BLaER1 treated with 17β-estradiol and CSF1 and Interleukin-3, amounts not matched to agents 10 nM and 100 nM (cell line): ENCODE results near the gene NPLOC4.

Source experiments
- H3K27ac ChIP-seq, 11 experiments: shearing (Covaris generic); formaldehyde crosslinking; 2 replicates each; pipeline ENCODE4 v1.8.1; 2022
- H3K27me3 ChIP-seq, 11 experiments: shearing (Covaris generic); formaldehyde crosslinking; 2 replicates each; pipeline ENCODE4 v1.8.1; 2022
- H3K36me3 ChIP-seq, 11 experiments: shearing (Covaris generic); formaldehyde crosslinking; 2 replicates each; pipeline ENCODE4 v1.8.1; 2022
- H3K4me1 ChIP-seq, 10 experiments: shearing (Covaris generic); formaldehyde crosslinking; 2 replicates each; pipeline ENCODE4 v1.8.1; 2022
- H3K4me2 ChIP-seq, 11 experiments: shearing (Covaris generic); formaldehyde crosslinking; 2 replicates each; pipeline ENCODE4 v1.8.1; 2022
- H3K4me3 ChIP-seq, 10 experiments: shearing (Covaris generic); formaldehyde crosslinking; 2 replicates each; pipeline ENCODE4 v1.8.1; 2022
- H3K9ac ChIP-seq, 11 experiments: shearing (Covaris generic); formaldehyde crosslinking; 2 replicates each; pipeline ENCODE4 v1.8.1; 2022
- H3K9me3 ChIP-seq, 11 experiments: shearing (Covaris generic); formaldehyde crosslinking; replicated peaks in 1 of 11; 2 replicates each; pipeline ENCODE4 v1.8.1; 2022
- H4K20me1 ChIP-seq, 11 experiments: shearing (Covaris generic); formaldehyde crosslinking; 2 replicates each; pipeline ENCODE4 v1.8.1; 2022
- Cebpa-rat ChIP-seq, 11 experiments: shearing (Covaris generic); IDR thresholded peaks; 2 replicates each; pipeline ENCODE4 v1.8.1; 2022

Gene NPLOC4

GRCh38 chr17:81557276-81558114 is 79.4 kb downstream of the NPLOC4 start:
- peaks cover 40 to 72% (median 67%) of the 10 kb centered on the region in 11 experiments for H3K36me3 ChIP-seq
- no peak overlapping the region; a peak in 1 of 22 replicates for H3K9ac ChIP-seq
- no peaks in the 10 kb centered on the region for H3K27me3 ChIP-seq
- peak overlapping the region in 3 of 11 experiments; percentile 75 to 90 (median 82); a peak in 6 of 22 replicates for H3K4me2 ChIP-seq
- H3K9me3 ChIP-seq = no peaks in the 10 kb centered on the region
- TF ChIP-seq Cebpa-rat (IDR thresholded peaks at IDR 0.05) = no peak
- H3K4me1 ChIP-seq = peaks cover 30 to 95% (median 60%) of the 10 kb centered on the region in 10 experiments
- no peak overlapping the region for H3K4me3 ChIP-seq
- H3K27ac ChIP-seq = 0 out of 22 replicates have a peak overlapping the region, but pooled peaks of 2 of the 11 experiments have one; percentile 0 to 8
- H4K20me1 ChIP-seq = peaks cover 4 to 66% (median 38%) of the 10 kb centered on the region in 11 experiments; a peak in 20 of 22 replicates

- no peak for TF ChIP-seq Cebpa-rat (IDR thresholded peaks at IDR 0.05)
- Histone ChIP-seq H3K9ac (0 out of 22 replicates have a peak overlapping the region, but pooled peaks of 2 of the 11 experiments have one; percentile 14 to 42), H4K20me1 (peaks cover 4 to 67% (median 38%) of the 10 kb centered on the region in 11 experiments; a peak in 20 of 22 replicates), H3K4me2 (peak overlapping the region in 5 of 11 experiments; percentile 48 to 90 (median 75); a peak in 8 of 22 replicates), H3K9me3 (no peaks in the 10 kb centered on the region), H3K27ac (no peak overlapping the region), H3K27me3 (no peaks in the 10 kb centered on the region), H3K4me1 (peaks cover 30 to 89% (median 55%) of the 10 kb centered on the region in 10 experiments), H3K36me3 (peaks cover 35 to 66% (median 61%) of the 10 kb centered on the region in 11 experiments), H3K4me3 (no peak overlapping the region)
Observed at GRCh38 chr17:81556863-81557262, 80.0 kb downstream of the NPLOC4 start.

GRCh38 chr17:81556175-81556691 is 80.7 kb downstream of the NPLOC4 start:
- H3K4me3 ChIP-seq = no peak overlapping the region
- peak overlapping the region in 5 of 11 experiments; percentile 48 to 90 (median 75); a peak in 10 of 22 replicates for H3K4me2 ChIP-seq
- H3K27ac ChIP-seq = no peak overlapping the region
- H3K4me1 ChIP-seq = peaks cover 28 to 84% (median 53%) of the 10 kb centered on the region in 10 experiments
- peaks cover 35 to 59% (median 55%) of the 10 kb centered on the region in 11 experiments for H3K36me3 ChIP-seq
- no peak for TF ChIP-seq Cebpa-rat (IDR thresholded peaks at IDR 0.05)
- no peaks in the 10 kb centered on the region for H3K9me3 ChIP-seq
- H3K27me3 ChIP-seq = no peaks in the 10 kb centered on the region
- H3K9ac ChIP-seq = peak overlapping the region in 3 of 11 experiments; percentile 14 to 68 (median 42); a peak in 3 of 22 replicates
- H4K20me1 ChIP-seq = peaks cover 9 to 68% (median 41%) of the 10 kb centered on the region in 11 experiments; a peak in 20 of 22 replicates

DNA sequence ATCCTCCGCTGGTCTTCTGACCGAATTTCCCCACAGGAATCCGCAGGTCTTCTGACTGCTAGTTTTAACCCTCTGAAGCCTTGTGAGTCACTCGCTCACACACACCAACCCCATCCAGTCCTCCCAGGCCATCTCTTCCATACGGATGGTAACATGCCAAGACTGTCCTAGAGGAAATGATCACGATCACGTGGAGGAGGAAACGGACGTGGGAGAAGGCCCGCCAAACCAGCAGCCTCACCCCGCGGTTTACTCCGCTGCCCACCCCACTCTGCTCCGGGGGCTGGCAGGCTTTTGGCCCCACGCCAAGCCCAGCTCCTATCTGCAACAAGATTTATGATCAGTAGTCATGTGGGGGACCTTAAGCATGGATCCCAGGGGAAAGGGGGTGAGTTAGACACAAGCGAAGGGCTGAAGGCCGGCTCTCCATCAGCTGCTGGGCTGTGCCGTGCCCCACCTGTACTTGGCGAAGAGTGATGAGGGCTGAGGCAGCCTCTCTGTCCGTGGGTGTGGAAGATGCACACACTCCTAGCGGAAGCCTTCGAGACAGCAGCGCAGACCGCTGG is 83.2 kb downstream of the NPLOC4 start:
- Histone ChIP-seq H3K4me2 (peak overlapping the region; percentile 93 to 99 (median 98)), H3K27me3 (no peaks in the 10 kb centered on the region), H3K9me3 (no peaks in the 10 kb centered on the region), H3K4me3 (peak overlapping the region; percentile 75 to 99 (median 94)), H3K36me3 (peaks cover 25 to 57% (median 53%) of the 10 kb centered on the region in 11 experiments), H3K4me1 (peaks cover 32 to 79% (median 48%) of the 10 kb centered on the region in 10 experiments), H4K20me1 (peaks cover 28 to 77% (median 50%) of the 10 kb centered on the region in 11 experiments; a peak in 20 of 22 replicates), H3K9ac (peak overlapping the region; percentile 79 to 94 (median 89); a peak in 21 of 22 replicates), H3K27ac (peak overlapping the region in 9 of 11 experiments; percentile 26 to 82 (median 74); a peak in 15 of 22 replicates)
- TF ChIP-seq Cebpa-rat (IDR thresholded peaks at IDR 0.05) = no peak

- Histone ChIP-seq H3K9ac (peak overlapping the region; percentile 79 to 94 (median 89)), H3K27me3 (no peaks in the 10 kb centered on the region), H4K20me1 (peaks cover 28 to 72% (median 50%) of the 10 kb centered on the region in 11 experiments; a peak in 20 of 22 replicates), H3K36me3 (peaks cover 25 to 57% (median 52%) of the 10 kb centered on the region in 11 experiments), H3K9me3 (no peaks in the 10 kb centered on the region), H3K4me2 (peak overlapping the region; percentile 93 to 99 (median 98)), H3K27ac (peak overlapping the region; percentile 22 to 82 (median 74); a peak in 21 of 22 replicates), H3K4me1 (peaks cover 32 to 73% (median 48%) of the 10 kb centered on the region in 10 experiments), H3K4me3 (peak overlapping the region; percentile 75 to 99 (median 94))
- no peak for TF ChIP-seq Cebpa-rat (IDR thresholded peaks at IDR 0.05)
Observed at GRCh38 chr17:81553018-81553615, 83.8 kb downstream of the NPLOC4 start.

DNA sequence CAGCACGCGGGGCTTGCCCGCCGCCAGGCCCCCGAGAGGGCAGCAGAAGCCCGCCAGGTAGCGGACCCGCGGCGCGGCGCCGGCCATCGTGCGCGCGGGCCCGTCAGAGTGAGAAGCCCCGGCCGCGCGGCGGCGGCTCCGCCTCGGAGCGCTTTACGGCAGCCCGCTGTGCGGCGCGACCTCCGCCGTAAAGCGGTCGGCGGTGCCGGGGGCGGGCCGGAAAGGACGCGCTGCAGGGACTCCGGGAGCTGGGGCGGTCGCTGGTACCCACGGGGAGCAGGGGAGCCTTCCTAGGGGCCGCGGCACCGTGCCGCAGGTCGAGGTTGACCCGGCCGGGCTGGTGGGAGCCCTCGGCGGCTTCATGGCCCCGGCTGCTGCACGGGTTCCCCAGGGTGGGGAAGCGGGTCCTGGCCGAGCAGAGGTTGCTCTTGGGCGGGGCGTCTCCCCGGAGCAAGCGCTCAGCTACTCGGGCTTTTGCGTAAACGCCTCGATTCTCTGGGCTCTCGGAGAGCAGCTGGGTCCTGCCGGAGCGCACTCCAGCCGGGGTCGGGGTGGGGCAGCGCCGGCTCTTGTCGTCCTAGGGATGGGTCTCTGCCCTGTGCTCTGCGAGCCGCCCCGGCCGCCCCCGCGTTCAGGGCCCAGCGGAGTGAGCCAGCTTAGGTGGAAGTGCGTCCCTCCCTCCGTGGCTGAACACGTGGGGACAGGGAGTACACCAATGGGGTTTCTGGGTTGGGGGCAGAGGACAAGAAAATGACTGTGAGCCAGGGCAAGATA is 84.5 kb downstream of the NPLOC4 start, which contains the start of gene FAAP100:
Gene FAAP100, minus strand, starts transcription at position 110 of the 774 bp plus-strand sequence. Its CDS starts 23 bp downstream, at position 87.
- Histone ChIP-seq H3K4me1 (peaks cover 32 to 66% (median 48%) of the 10 kb centered on the region in 10 experiments), H4K20me1 (peaks cover 21 to 71% (median 50%) of the 10 kb centered on the region in 11 experiments; a peak in 20 of 22 replicates), H3K27ac (peak within 1 kb of the TSS; percentile 22 to 82 (median 74); a peak in 21 of 22 replicates), H3K27me3 (no peaks in the 10 kb centered on the region), H3K9me3 (no peaks in the 10 kb centered on the region), H3K4me2 (peak within 1 kb of the TSS; percentile 93 to 99 (median 98)), H3K9ac (peak within 1 kb of the TSS; percentile 79 to 94 (median 89)), H3K4me3 (peak within 1 kb of the TSS; percentile 75 to 99 (median 94)), H3K36me3 (peaks cover 25 to 57% (median 52%) of the 10 kb centered on the region in 11 experiments; a peak in 21 of 22 replicates)
- no peak; a peak in 1 of 22 replicates for TF ChIP-seq Cebpa-rat (IDR thresholded peaks at IDR 0.05)

- H3K27me3 ChIP-seq = no peaks in the 10 kb centered on the region
- peaks cover 13 to 71% (median 47%) of the 10 kb centered on the region in 11 experiments; a peak in 19 of 22 replicates for H4K20me1 ChIP-seq
- H3K36me3 ChIP-seq = peaks cover 31 to 57% (median 52%) of the 10 kb centered on the region in 11 experiments
- peak overlapping the region; percentile 75 to 99 (median 94) for H3K4me3 ChIP-seq
- H3K9me3 ChIP-seq = no peaks in the 10 kb centered on the region
- TF ChIP-seq Cebpa-rat (IDR thresholded peaks at IDR 0.05) = no peak
- H3K9ac ChIP-seq = peak overlapping the region; percentile 79 to 94 (median 89)
- peak overlapping the region; percentile 92 to 99 (median 97) for H3K4me2 ChIP-seq
- peaks cover 32 to 59% (median 46%) of the 10 kb centered on the region in 10 experiments for H3K4me1 ChIP-seq
- peak overlapping the region; percentile 22 to 82 (median 74); a peak in 21 of 22 replicates for H3K27ac ChIP-seq
Observed at GRCh38 chr17:81551458-81552243, 85.3 kb downstream of the NPLOC4 start.
